SK-N-SH treated with all-trans-retinoic acid at 6 μM for 48 hours (cell line): ENCODE results near the gene SFMBT2.

Experiments
- ARNTL ChIP-seq: fragments of 450-650 bp; formaldehyde crosslinking; IDR thresholded peaks from 2 replicates; pipeline ENCODE4 v1.5.0; 2020; ENCODE audit warnings: low read depth, mild to moderate bottlenecking, moderate library complexity, borderline replicate concordance
- CSDC2 ChIP-seq: fragments of 250-450 bp; sonication (Bioruptor Pico); IDR thresholded peaks from 2 replicates; pipeline ENCODE4 v1.5.0; 2020; ENCODE audit warnings: mild to moderate bottlenecking, moderate library complexity
- GLIS3 ChIP-seq: fragments of 250-450 bp; sonication (Bioruptor Pico); IDR thresholded peaks from 2 replicates; pipeline ENCODE4 v1.5.0; 2020; ENCODE audit warnings: mild to moderate bottlenecking, moderate library complexity
- OSR1 ChIP-seq: fragments of 250-450 bp; sonication (Bioruptor Pico); IDR thresholded peaks from 2 replicates; pipeline ENCODE4 v1.8.0; 2022; ENCODE audit warnings: moderate library complexity, mild to moderate bottlenecking, inconsistent platforms
- PATZ1 ChIP-seq: fragments of 250-450 bp; sonication (Bioruptor Pico); IDR thresholded peaks from 2 replicates; pipeline ENCODE4 v1.8.0; 2020; ENCODE audit warnings: mild to moderate bottlenecking, moderate library complexity, borderline replicate concordance
- SNAI2 ChIP-seq: fragments of 250-450 bp; sonication (Bioruptor Pico); IDR thresholded peaks from 2 replicates; pipeline ENCODE4 v1.5.0; 2020; ENCODE audit warnings: mild to moderate bottlenecking, moderate library complexity
- TOX ChIP-seq: fragments of 250-450 bp; sonication (Bioruptor Pico); IDR thresholded peaks from 2 replicates; pipeline ENCODE4 v1.8.0; 2021; ENCODE audit warnings: mild to moderate bottlenecking, moderate library complexity, borderline replicate concordance
- ZFP3 ChIP-seq: fragments of 250-450 bp; sonication (Bioruptor Pico); IDR thresholded peaks from 2 replicates; pipeline ENCODE4 v1.5.0; 2020; ENCODE audit warnings: mild to moderate bottlenecking, moderate library complexity
- ZFP30 ChIP-seq: fragments of 450-650 bp; formaldehyde crosslinking; IDR thresholded peaks from 2 replicates; pipeline ENCODE4 v1.5.0; 2022; ENCODE audit warnings: mild to moderate bottlenecking, moderate library complexity
- ZNF70 ChIP-seq: fragments of 450-650 bp; formaldehyde crosslinking; IDR thresholded peaks from 2 replicates; pipeline ENCODE4 v1.5.0; 2020; ENCODE audit warnings: mild to moderate bottlenecking, moderate library complexity

GRCh38 chr10:7209458-7209857 is 201.4 kb downstream of the SFMBT2 start:
- TF ChIP-seq CSDC2 (CRISPR knock-in tag) (no peak), ZFP30 (CRISPR knock-in tag) (no peak), GLIS3 (no peak), SNAI2 (no peak), ZNF70 (CRISPR knock-in tag) (no peak), ZFP3 (CRISPR knock-in tag) (no peak), TOX (CRISPR knock-in tag) (no peak), OSR1 (no peak), PATZ1 (CRISPR knock-in tag) (no peak), ARNTL (CRISPR knock-in tag) (no peak)
